Measurements from ENCODE around the gene FNDC3A.
A peak's percentile ranks its signal among the peaks of the same experiment; 100 is the strongest.

Gene FNDC3A

GRCh38 chr13:49164712-49165111 lies 189.0 kb downstream of the FNDC3A start:
- DNase-seq: no peak

GRCh38 chr13:49165798-49166752 lies 190.4 kb downstream of the FNDC3A start:
- no peak for DNase-seq

DNA sequence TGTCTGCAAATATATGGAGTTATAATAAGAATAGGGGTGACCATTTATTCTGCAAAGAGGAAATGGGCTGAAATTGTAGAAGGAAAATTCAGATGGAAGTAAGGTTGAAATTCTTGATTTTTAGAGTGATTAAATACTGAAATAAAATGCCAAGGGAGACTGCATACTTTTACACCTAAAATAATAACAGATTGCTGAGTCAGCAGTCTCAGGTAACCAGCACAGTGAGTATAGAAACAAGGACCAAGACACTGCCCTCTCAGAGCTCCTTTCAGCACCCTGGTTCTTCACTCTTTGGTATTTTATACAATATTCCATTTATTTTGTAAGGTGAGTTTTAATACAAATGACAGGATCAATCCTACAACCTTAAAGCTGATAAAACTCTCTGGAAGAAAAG lies 195.6 kb downstream of the FNDC3A start:
- DNase-seq: no peak

DNA sequence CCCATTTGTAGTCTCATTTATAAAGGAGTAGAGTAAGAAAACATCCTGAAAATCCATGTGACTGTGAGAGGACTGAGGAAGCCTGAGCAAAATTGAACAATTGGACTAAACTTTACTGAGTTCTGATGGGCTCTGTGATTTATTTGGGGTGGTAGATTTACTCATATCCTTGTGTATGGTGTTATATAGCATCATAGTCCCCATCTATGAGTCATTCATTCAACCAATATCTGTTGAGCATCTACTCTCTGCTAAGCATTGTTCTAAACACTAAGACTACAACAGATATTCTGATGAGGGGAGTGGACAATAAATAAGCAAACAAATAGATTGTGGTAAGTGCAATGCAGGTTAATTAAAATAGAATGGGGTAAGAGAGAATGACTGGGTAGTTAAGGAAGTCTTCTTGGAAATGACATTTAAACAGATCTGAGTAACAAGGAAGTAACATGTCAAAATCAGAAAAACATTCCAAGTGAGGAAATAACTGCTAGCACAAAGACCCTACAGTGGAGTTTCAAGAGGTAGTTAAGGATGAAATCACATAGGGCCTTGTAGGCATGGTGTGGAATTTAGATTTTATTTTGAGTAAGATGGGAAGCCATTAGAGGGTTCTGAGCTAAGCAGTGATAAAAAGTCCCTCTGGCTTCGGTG lies 208.1 kb downstream of the FNDC3A start:
- DNase-seq: no peak

DNA sequence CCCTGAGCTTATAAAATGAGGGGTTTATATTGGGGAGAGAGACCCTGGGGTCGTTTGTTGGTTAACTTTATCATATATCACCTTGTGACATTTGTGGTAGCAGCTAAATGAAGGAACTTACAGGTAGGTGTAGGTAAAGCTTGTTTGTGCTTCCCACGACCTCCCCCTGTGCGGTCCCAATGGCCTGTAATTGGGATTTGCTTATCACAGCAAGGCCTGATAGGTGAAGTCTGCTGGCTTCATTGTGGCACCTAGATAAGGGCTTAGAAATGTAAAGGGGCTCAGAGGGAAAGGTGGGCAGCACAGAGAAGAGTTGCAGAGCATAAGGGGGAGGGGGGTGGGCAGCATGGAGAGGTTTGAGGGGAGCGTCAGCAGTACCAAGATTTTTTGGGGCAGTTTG lies 208.9 kb downstream of the FNDC3A start:
- DNase-seq: no peak

DNA sequence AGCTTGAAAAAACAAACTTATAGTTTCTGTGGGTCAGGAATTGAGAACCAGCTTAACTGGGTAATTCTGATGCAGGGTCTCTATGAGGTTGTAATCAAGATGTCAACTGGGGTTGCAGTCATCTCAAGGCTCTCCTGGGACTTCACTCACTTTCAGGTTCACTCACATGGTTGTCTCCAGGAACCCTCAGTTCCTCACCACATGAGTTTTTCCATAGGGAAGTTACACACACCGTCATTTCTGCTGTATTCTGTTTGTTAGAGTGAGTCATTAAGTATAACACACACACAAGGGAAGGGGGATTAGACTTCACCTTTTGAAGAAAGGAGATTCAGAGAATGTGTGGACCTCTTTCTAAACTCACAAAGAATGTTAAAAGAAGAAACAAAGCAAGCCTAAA lies 209.6 kb downstream of the FNDC3A start:
- DNase-seq: no peak

DNA sequence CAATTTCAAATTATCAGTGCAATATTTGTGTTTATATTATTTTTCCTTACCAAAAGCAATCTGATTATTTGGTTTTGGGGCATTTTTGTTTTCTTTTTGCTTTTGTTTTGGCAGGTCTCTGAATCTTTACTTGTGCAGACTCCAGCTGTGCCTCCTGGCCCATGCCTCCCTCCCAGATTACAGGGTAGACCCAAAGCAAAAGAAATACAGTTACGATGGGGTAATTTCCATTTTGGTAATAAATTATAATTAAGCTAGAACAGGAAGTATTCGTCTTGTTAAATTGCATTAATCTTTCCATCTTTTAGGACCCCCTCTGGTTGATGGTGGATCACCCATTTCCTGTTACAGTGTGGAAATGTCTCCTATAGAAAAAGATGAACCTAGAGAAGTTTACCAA lies 215.2 kb downstream of the FNDC3A start:
- no peak for DNase-seq

DNA sequence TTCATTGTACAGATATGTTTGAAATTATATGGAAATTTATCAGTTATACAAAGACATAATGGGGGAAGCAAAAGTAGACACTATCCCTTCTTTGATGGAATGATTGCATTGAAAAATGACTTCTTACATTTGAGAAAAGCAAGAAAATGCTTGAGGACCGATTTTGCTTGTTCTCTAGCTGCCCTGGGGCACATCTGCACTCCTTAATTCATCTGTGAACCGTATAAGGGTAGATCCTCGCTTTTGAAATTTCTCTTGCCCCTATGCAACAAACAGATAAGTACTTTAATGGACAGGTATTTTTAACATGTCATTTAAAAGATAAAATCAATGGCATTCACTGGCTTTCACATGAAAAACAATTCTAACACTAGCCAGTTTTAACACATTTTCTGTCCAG lies 230.9 kb downstream of the FNDC3A start:
- DNase-seq: no peak

DNA sequence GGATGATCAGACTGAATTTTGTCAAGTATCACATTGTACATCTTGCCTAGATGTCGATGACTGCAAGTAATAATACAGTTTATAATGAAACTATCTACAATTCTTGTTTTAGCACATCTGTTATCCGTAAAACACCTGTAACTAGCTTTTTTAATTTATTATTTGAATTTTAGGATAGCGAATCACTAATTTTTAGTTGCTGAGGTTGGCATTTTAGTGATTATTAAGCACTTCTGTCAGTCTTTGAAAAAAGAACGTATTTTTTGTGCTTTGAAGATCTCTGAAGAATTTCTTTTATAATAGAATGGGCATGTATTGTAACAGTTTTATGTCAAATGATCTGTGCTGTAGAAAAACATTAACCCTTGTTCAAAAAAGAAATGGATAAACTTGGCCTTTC lies 232.9 kb downstream of the FNDC3A start:
- no peak for DNase-seq

GRCh38 chr13:49210114-49210513 lies 234.4 kb downstream of the FNDC3A start:
- no peak for DNase-seq

GRCh38 chr13:49210669-49211068 lies 235.0 kb downstream of the FNDC3A start:
- no peak for DNase-seq

DNA sequence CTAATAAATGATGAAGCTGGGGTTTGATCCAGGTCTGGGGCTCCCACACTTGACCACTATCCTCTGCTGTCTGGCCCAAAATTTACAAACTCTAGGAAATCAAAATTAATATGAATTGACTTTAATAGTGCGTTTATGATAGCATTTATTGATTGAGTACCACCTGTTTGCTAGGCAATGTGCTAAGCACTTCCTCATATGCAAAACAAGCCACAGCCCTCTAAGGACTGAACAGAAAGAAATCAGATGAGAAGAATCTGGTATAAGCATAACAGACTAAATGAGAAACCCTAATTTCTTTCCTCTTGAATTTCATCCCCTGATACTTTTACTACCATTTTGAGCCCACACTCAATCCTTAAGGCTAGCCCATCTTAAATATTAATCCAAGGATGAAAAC lies 237.8 kb downstream of the FNDC3A start:
- no peak for DNase-seq

DNA sequence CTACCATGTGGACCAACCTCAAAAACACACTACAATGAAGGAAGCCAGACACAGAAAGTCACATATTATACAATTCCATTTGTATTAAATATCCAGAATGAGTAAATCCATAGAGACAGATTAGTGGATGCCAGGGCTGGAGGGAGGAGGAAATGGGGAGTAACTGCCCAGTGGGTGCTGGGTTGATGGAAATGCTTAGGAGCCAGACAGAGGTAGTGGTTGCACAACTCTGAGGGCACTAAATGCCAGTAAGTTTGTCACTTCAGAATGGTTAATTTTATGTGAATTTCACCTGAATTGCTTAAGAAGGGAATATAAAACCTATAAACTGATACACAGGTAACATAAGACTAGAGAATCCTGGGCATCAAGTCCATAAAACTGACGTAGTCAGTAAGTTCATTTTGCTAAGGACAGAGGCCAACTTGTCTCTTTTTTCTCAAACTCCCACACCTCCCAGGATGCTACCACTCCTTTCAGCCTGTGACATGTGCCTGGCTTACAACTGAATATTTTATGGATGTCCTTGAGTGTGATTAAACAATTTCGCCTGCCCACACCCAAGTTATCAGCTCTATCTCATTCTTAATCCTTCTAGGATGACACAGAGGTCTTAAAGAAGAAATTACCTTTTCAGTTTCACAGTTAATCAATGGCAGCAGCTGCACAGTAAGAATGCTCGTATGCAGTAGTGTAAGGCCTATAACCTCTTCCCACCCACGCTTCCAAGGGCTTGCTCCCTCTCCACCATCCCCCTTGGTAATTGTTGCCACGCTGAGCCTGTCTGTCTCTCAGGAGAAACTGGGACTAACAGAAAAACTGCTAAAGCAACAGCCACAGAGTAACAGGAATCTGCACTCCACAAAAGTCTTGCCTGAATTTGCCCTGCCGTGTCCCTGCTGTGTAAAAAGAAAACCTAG lies 238.5 kb downstream of the FNDC3A start:
- no peak for DNase-seq

GRCh38 chr13:49214917-49215376 lies 239.2 kb downstream of the FNDC3A start:
- DNase-seq: no peak

GRCh38 chr13:49216334-49216733 lies 240.6 kb downstream of the FNDC3A start:
- DNase-seq: no peak

DNA sequence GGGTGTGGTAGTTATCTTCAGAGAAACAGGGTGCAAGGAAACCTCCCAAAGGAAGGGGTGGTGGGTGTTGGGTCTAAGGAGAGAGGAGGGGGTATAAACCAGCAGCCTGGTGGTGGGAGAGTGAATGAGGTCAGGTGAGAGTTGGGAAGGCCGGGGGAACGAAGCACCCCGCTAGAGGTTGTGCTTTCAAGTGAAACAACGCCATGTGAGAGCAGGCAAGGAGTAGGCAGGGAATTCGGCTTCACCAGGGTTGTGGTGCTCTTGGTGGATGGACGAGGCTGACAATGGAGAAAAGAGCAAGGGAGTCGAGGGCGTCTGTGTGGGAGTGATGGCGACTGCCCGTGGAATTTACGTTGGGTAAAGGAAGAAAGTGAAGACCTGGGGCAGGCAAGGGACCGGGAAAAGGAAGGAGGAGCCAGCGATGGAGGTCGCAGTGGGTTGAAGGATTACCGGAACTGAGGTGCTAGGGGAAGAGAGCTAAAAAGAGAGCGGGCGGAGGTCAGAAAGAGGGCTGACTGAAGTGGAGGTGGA lies 242.3 kb downstream of the FNDC3A start:
- no peak for DNase-seq

DNA sequence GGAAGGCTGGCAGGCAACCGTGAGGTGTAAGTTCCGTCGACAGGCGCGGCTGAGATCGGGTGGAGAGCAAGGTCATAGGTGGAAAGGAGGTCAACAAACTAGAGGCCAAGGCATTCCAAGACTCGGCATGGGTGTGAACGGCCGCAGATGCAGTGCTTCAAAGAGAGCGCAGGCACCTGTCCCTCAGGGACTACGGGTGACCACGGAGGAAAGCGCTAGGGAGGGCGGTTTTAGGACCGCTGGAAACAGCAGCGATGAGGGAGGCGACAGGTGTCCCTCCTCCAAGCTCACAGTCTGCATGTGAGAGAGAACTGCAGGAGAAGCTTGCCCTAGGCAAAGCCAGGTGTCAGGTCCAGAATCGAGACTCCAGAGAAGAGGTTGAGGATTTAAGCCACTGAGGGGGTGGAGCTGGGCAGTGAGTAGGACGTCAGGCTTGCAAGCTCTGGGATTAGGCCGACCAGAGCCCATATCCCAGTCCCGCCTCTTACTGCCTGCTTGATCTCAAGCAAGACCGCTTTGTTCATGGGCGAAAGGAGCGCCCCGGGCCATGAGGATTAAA lies 242.9 kb downstream of the FNDC3A start:
- DNase-seq: no peak

DNA sequence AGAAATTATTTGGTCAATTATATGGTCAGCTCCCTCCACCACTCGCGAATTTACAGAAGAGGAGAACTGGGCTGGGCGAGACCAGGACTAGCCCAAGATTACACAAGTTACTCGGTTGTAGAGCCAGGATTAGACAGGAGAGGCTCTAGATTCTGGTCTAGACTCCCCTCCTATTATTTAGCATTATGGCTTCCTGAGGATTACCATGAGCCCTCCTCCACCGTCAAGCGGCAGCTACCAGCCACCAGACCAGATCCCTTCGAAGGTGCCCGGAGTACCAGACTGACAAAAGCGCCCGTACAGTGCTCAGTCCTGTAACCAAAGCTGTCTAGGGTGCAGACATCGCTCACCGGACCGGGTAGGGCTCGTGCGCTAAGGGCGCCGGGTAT lies 243.9 kb downstream of the FNDC3A start:
- DNase-seq: no peak

DNA sequence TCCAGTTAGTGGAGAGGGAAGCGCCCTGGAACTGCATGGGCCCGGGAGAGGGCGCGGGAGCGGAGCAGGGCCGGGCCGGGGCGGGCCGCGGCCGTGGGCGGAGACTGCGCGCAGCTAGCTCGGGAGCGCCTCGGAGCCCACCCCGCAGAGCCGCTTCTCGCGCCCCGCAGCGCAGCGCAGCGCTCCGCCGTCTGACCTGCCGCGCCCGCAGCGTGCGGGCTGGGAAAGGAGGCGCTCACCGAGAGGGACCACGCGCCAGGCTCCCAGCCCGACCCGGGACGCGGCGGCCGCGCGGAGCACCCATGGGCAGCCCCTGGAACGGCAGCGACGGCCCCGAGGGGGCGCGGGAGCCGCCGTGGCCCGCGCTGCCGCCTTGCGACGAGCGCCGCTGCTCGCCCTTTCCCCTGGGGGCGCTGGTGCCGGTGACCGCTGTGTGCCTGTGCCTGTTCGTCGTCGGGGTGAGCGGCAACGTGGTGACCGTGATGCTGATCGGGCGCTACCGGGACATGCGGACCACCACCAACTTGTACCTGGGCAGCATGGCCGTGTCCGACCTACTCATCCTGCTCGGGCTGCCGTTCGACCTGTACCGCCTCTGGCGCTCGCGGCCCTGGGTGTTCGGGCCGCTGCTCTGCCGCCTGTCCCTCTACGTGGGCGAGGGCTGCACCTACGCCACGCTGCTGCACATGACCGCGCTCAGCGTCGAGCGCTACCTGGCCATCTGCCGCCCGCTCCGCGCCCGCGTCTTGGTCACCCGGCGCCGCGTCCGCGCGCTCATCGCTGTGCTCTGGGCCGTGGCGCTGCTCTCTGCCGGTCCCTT lies 244.5 kb downstream of the FNDC3A start, which contains the start of gene MLNR:
Gene MLNR, plus strand, starts transcription at position 303 of the 820 bp plus-strand sequence. Its CDS starts 0 bp downstream, at position 303.
- peak; percentile 18 for DNase-seq

GRCh38 chr13:49220856-49221589 lies 245.3 kb downstream of the FNDC3A start:
- no peak for DNase-seq

GRCh38 chr13:49221590-49221965 lies 245.9 kb downstream of the FNDC3A start:
- DNase-seq: no peak
